ENCODE measurements around the gene TXNDC2.
"Not testable (repeated sequence)": the region's sequence is repeated elsewhere in the genome, so short reads cannot be mapped to it uniquely, and the experiment has no call there.

TXNDC2 gene

GRCh38 chr18:9885170-9886004, at the start of gene TXNDC2:
TSS of gene TXNDC2 (plus strand) at chr18:9885973. CDS start at chr18:9886681, 708 bp downstream.
- no peak for DNase-seq (ENCODE audit: low read depth in 3 of 3)

GRCh38 chr18:9838144-9838877, 47.5 kb upstream of the TXNDC2 start:
- no peak for DNase-seq (ENCODE audit: low read depth in 3 of 3)

GRCh38 chr18:9839211-9839610, 46.6 kb upstream of the TXNDC2 start:
- DNase-seq (ENCODE audit: low read depth in 3 of 3) = no peak

- DNase-seq (ENCODE audit: low read depth in 3 of 3) = no peak
These were observed 45.9 kb upstream of the TXNDC2 start for GRCh38 chr18:9839853-9840252.

- DNase-seq (ENCODE audit: low read depth in 3 of 3) = no peak
These were observed 44.0 kb upstream of the TXNDC2 start for GRCh38 chr18:9841752-9842151.

GRCh38 chr18:9842448-9842847, 43.3 kb upstream of the TXNDC2 start:
- no peak for DNase-seq (ENCODE audit: low read depth in 3 of 3)

- DNase-seq (ENCODE audit: low read depth in 3 of 3) = no peak
These were observed 40.5 kb upstream of the TXNDC2 start for GRCh38 chr18:9845256-9845655.

- no peak for DNase-seq (ENCODE audit: low read depth in 3 of 3)
These were observed 39.4 kb upstream of the TXNDC2 start for GRCh38 chr18:9846162-9846925.

GRCh38 chr18:9848170-9848879, 37.4 kb upstream of the TXNDC2 start:
- no peak for DNase-seq (ENCODE audit: low read depth in 3 of 3)

- no peak for DNase-seq (ENCODE audit: low read depth in 3 of 3)
These were observed 36.1 kb upstream of the TXNDC2 start for GRCh38 chr18:9849407-9850283.

- no peak for DNase-seq (ENCODE audit: low read depth in 3 of 3)
These were observed 35.5 kb upstream of the TXNDC2 start for GRCh38 chr18:9850309-9850708.

- DNase-seq (ENCODE audit: low read depth in 3 of 3) = no peak
These were observed 34.3 kb upstream of the TXNDC2 start for GRCh38 chr18:9851511-9851910.

GRCh38 chr18:9852266-9853081, 33.3 kb upstream of the TXNDC2 start:
- DNase-seq (ENCODE audit: low read depth in 3 of 3) = no peak

GRCh38 chr18:9854801-9855676, 30.7 kb upstream of the TXNDC2 start:
- no peak for DNase-seq (ENCODE audit: low read depth in 3 of 3)

- no peak for DNase-seq (ENCODE audit: low read depth in 3 of 3)
These were observed 30.1 kb upstream of the TXNDC2 start for GRCh38 chr18:9855681-9856080.

- no peak for DNase-seq (ENCODE audit: low read depth in 3 of 3)
These were observed 29.7 kb upstream of the TXNDC2 start for GRCh38 chr18:9856092-9856491.

- not testable (repeated sequence) for DNase-seq (ENCODE audit: low read depth in 3 of 3)
These were observed 28.2 kb upstream of the TXNDC2 start for GRCh38 chr18:9857479-9857998.

GRCh38 chr18:9858642-9859041, 27.1 kb upstream of the TXNDC2 start:
- no peak for DNase-seq (ENCODE audit: low read depth in 3 of 3)

GRCh38 chr18:9859232-9859631, 26.5 kb upstream of the TXNDC2 start:
- no peak for DNase-seq (ENCODE audit: low read depth in 3 of 3)
